Measurements from ENCODE around the gene NRXN2.

Gene NRXN2

GRCh38 chr11:64742087-64742888, 19.3 kb upstream of the NRXN2 start:
- TF ChIP-seq, protein P1, sequence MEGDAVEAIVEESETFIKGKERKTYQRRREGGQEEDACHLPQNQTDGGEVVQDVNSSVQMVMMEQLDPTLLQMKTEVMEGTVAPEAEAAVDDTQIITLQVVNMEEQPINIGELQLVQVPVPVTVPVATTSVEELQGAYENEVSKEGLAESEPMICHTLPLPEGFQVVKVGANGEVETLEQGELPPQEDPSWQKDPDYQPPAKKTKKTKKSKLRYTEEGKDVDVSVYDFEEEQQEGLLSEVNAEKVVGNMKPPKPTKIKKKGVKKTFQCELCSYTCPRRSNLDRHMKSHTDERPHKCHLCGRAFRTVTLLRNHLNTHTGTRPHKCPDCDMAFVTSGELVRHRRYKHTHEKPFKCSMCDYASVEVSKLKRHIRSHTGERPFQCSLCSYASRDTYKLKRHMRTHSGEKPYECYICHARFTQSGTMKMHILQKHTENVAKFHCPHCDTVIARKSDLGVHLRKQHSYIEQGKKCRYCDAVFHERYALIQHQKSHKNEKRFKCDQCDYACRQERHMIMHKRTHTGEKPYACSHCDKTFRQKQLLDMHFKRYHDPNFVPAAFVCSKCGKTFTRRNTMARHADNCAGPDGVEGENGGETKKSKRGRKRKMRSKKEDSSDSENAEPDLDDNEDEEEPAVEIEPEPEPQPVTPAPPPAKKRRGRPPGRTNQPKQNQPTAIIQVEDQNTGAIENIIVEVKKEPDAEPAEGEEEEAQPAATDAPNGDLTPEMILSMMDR (conservative IDR thresholded peaks at IDR 0.05; ENCODE audit: low read length), result no peak
- no peak for TF ChIP-seq EZH2phosphoT487 (IDR thresholded peaks at IDR 0.05; ENCODE audit: borderline replicate concordance)
- Histone ChIP-seq H3K36me3 (ENCODE audit: insufficient read depth, low read length) (no peaks in the 10 kb centered on the region; the same call in 1 of the 2 replicates), H3K9me2 (replicated peaks; ENCODE audit: low read depth, low read length) (no peaks in the 10 kb centered on the region), H3K4me2 (ENCODE audit: low read depth, low read length, poor library complexity, severe bottlenecking) (peak overlapping the region; percentile 78), H3K9me3 (ENCODE audit: insufficient read depth, low read depth, low read length) (no peaks in the 10 kb centered on the region), H3K4me1 (ENCODE audit: insufficient read depth, low read length, poor library complexity, severe bottlenecking) (peaks cover 52% of the 10 kb centered on the region), H3K9ac (ENCODE audit: low read depth, low read length, poor library complexity, severe bottlenecking) (peak overlapping the region; percentile 79), H3F3A (ENCODE audit: low read depth) (peaks cover 4% of the 10 kb centered on the region), H3K79me2 (ENCODE audit: insufficient read depth, low read length) (peaks cover 34% of the 10 kb centered on the region), H3K4me3 (ENCODE audit: low read length, poor library complexity, severe bottlenecking) (peak overlapping the region; percentile 93), H2AFZ (ENCODE audit: low read length) (no peak overlapping the region), H3K27me3 (ENCODE audit: insufficient read depth, low read length, poor library complexity, severe bottlenecking) (no peaks in the 10 kb centered on the region), H4K20me1 (ENCODE audit: insufficient read depth, low read length, poor library complexity, severe bottlenecking) (peaks cover 10% of the 10 kb centered on the region)

DNA sequence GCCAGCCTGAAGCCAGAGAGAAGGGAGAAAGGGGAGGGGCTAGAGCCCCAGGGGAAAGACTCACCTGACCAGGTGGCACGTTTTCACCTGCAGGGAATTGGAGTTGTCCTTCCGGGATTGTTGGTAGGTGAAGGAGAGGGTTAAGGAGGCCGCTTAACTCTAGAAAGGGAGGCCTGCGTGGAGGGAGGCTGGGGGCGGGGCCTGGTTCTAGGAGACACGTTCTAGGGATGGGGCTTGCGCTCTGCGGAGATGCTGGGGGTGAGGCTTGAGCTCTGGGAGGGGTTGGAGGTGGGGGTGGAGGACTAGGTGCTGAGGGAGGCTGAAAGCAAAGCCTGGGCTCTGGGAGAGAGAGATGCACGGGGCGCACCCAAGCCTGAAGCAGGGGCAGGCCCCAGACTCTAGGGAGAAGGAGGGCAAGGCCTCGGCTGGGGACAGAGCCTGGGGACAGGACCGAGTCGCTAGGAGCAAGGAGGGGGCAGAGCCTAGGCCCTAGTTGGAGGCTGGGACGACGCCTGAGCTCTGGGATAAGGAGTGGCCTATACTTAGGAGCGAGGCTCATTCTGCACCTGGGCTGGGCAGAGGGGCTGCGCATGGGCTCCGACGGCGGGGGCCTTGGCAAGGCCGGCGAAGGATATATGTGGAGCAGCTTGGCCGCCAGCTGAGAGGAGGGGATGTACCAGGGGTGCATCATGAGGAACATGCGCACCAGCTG, 18.5 kb upstream of the NRXN2 start:
- Histone ChIP-seq H2AFZ (ENCODE audit: low read length) (no peak overlapping the region), H3K27me3 (ENCODE audit: insufficient read depth, low read length, poor library complexity, severe bottlenecking) (no peaks in the 10 kb centered on the region), H3K4me2 (ENCODE audit: low read depth, low read length, poor library complexity, severe bottlenecking) (peak overlapping the region; percentile 78), H3K9me2 (replicated peaks; ENCODE audit: low read depth, low read length) (no peaks in the 10 kb centered on the region), H3K79me2 (ENCODE audit: insufficient read depth, low read length) (peaks cover 34% of the 10 kb centered on the region), H3K9ac (ENCODE audit: low read depth, low read length, poor library complexity, severe bottlenecking) (peak overlapping the region; percentile 79), H3F3A (ENCODE audit: low read depth) (peaks cover 4% of the 10 kb centered on the region), H4K20me1 (ENCODE audit: insufficient read depth, low read length, poor library complexity, severe bottlenecking) (peaks cover 10% of the 10 kb centered on the region), H3K36me3 (ENCODE audit: insufficient read depth, low read length) (peaks cover 5% of the 10 kb centered on the region; the same call in 1 of the 2 replicates), H3K9me3 (ENCODE audit: insufficient read depth, low read depth, low read length) (no peaks in the 10 kb centered on the region), H3K4me1 (ENCODE audit: insufficient read depth, low read length, poor library complexity, severe bottlenecking) (peaks cover 45% of the 10 kb centered on the region), H3K4me3 (ENCODE audit: low read length, poor library complexity, severe bottlenecking) (peak overlapping the region; percentile 93)
- TF ChIP-seq, protein P1 (conservative IDR thresholded peaks at IDR 0.05; ENCODE audit: low read length), result no peak
- TF ChIP-seq EZH2phosphoT487 (IDR thresholded peaks at IDR 0.05; ENCODE audit: borderline replicate concordance), result no peak

- Histone ChIP-seq H3K79me2 (ENCODE audit: insufficient read depth, low read length) (peaks cover 34% of the 10 kb centered on the region), H2AFZ (ENCODE audit: low read length) (no peak overlapping the region), H3K9ac (ENCODE audit: low read depth, low read length, poor library complexity, severe bottlenecking) (no peak overlapping the region), H4K20me1 (ENCODE audit: insufficient read depth, low read length, poor library complexity, severe bottlenecking) (peaks cover 10% of the 10 kb centered on the region), H3F3A (ENCODE audit: low read depth) (no peaks in the 10 kb centered on the region), H3K9me2 (replicated peaks; ENCODE audit: low read depth, low read length) (no peaks in the 10 kb centered on the region), H3K36me3 (ENCODE audit: insufficient read depth, low read length) (peaks cover 10% of the 10 kb centered on the region; the same call in 1 of the 2 replicates), H3K4me3 (ENCODE audit: low read length, poor library complexity, severe bottlenecking) (no peak overlapping the region), H3K4me2 (ENCODE audit: low read depth, low read length, poor library complexity, severe bottlenecking) (no peak overlapping the region), H3K9me3 (ENCODE audit: insufficient read depth, low read depth, low read length) (no peaks in the 10 kb centered on the region), H3K27me3 (ENCODE audit: insufficient read depth, low read length, poor library complexity, severe bottlenecking) (no peaks in the 10 kb centered on the region), H3K4me1 (ENCODE audit: insufficient read depth, low read length, poor library complexity, severe bottlenecking) (peaks cover 31% of the 10 kb centered on the region)
- no peak for TF ChIP-seq EZH2phosphoT487 (IDR thresholded peaks at IDR 0.05; ENCODE audit: borderline replicate concordance)
Measured at GRCh38 chr11:64739871-64740270, 16.9 kb upstream of the NRXN2 start.

All from Loucy (cell line).